ENCODE measurements around the gene IRF2BPL.

The IRF2BPL gene

GRCh38 chr14:77062261-77062660 lies 33.8 kb upstream of the IRF2BPL start:
- TF ChIP-seq, protein P1, sequence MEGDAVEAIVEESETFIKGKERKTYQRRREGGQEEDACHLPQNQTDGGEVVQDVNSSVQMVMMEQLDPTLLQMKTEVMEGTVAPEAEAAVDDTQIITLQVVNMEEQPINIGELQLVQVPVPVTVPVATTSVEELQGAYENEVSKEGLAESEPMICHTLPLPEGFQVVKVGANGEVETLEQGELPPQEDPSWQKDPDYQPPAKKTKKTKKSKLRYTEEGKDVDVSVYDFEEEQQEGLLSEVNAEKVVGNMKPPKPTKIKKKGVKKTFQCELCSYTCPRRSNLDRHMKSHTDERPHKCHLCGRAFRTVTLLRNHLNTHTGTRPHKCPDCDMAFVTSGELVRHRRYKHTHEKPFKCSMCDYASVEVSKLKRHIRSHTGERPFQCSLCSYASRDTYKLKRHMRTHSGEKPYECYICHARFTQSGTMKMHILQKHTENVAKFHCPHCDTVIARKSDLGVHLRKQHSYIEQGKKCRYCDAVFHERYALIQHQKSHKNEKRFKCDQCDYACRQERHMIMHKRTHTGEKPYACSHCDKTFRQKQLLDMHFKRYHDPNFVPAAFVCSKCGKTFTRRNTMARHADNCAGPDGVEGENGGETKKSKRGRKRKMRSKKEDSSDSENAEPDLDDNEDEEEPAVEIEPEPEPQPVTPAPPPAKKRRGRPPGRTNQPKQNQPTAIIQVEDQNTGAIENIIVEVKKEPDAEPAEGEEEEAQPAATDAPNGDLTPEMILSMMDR (IDR thresholded peaks at IDR 0.05; ENCODE audit: low read depth, low read length), result no peak
- no peak for TF ChIP-seq EZH2phosphoT487 (IDR thresholded peaks at IDR 0.05; ENCODE audit: low read depth)
- Histone ChIP-seq H3K9ac (ENCODE audit: low read length) (no peak overlapping the region), H3K9me3 (ENCODE audit: insufficient read depth, low read length) (no peaks in the 10 kb centered on the region), H3K4me2 (ENCODE audit: low read length) (no peak overlapping the region; the same call in 1 of the 2 replicates), H3K4me1 (ENCODE audit: low read length) (peaks cover 5% of the 10 kb centered on the region), H3K79me2 (ENCODE audit: low read length) (no peaks in the 10 kb centered on the region), H3K27me3 (ENCODE audit: low read depth, low read length) (no peaks in the 10 kb centered on the region), H3K27ac (ENCODE audit: low read length) (no peak overlapping the region), H3K4me3 (ENCODE audit: low read length) (no peak overlapping the region), H2AFZ (ENCODE audit: low read depth, low read length) (no peak overlapping the region), H4K20me1 (ENCODE audit: insufficient read depth, low read length) (no peaks in the 10 kb centered on the region), H3K36me3 (replicated peaks; ENCODE audit: low read depth, low read length) (no peaks in the 10 kb centered on the region)

- no peak overlapping the region for H3K27ac ChIP-seq (ENCODE audit: low read length)
- H2AFZ ChIP-seq (ENCODE audit: low read depth, low read length), result no peak overlapping the region
Observed at GRCh38 chr14:77061630-77062257, 33.2 kb upstream of the IRF2BPL start.

DNA sequence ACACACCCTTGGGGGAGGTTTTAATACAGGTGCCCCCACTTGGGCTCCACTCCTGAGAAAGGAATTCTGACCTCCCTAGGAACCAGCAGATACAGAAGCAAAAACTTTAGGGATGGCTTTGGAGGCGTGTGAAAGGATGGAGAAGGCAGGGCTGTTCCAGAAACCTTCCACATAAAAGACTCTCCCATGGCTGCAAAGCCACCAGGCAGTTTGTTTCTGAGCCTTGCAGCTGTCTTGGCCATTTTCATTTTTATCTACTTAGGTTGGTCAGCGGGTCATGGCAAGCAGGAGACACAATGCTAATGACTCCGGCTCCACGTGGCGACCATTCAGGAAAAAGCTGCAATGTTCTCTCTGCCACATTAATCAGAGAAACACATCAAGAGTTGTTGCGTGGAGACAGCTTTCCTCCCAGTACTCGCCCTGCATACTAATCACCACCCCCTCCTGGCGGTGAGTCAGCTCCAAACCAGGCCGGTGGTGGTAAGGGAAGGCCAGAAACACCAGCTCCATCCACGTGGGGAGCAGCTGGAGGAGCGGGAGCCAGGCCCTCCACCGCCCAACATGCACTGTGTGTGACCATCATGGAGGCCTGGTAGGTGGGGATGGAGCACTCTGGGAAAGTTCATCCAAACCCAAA lies 30.9 kb upstream of the IRF2BPL start:
- H3K79me2 ChIP-seq (ENCODE audit: low read length), result no peaks in the 10 kb centered on the region
- no peaks in the 10 kb centered on the region for H3K9me3 ChIP-seq (ENCODE audit: insufficient read depth, low read length)
- H4K20me1 ChIP-seq (ENCODE audit: insufficient read depth, low read length), result no peaks in the 10 kb centered on the region
- TF ChIP-seq EZH2phosphoT487 (IDR thresholded peaks at IDR 0.05; ENCODE audit: low read depth), result no peak
- TF ChIP-seq, protein P1 (IDR thresholded peaks at IDR 0.05; ENCODE audit: low read depth, low read length), result no peak
- no peak overlapping the region for H3K4me2 ChIP-seq (ENCODE audit: low read length)
- no peak overlapping the region for H3K9ac ChIP-seq (ENCODE audit: low read length)
- H3K36me3 ChIP-seq (replicated peaks; ENCODE audit: low read depth, low read length), result no peaks in the 10 kb centered on the region
- H2AFZ ChIP-seq (ENCODE audit: low read depth, low read length), result no peak overlapping the region
- no peak overlapping the region for H3K4me3 ChIP-seq (ENCODE audit: low read length)
- H3K27ac ChIP-seq (ENCODE audit: low read length), result no peak overlapping the region
- no peaks in the 10 kb centered on the region for H3K4me1 ChIP-seq (ENCODE audit: low read length)
- no peaks in the 10 kb centered on the region for H3K27me3 ChIP-seq (ENCODE audit: low read depth, low read length)

More at GRCh38 chr14:77061630-77062257, 33.2 kb upstream of the IRF2BPL start:
- H3K79me2 ChIP-seq (ENCODE audit: low read length), result no peaks in the 10 kb centered on the region
- H3K9me3 ChIP-seq (ENCODE audit: insufficient read depth, low read length), result no peaks in the 10 kb centered on the region
- H3K4me2 ChIP-seq (ENCODE audit: low read length), result no peak overlapping the region
- H3K36me3 ChIP-seq (replicated peaks; ENCODE audit: low read depth, low read length), result no peaks in the 10 kb centered on the region
- no peak for TF ChIP-seq EZH2phosphoT487 (IDR thresholded peaks at IDR 0.05; ENCODE audit: low read depth)
- TF ChIP-seq, protein P1 (IDR thresholded peaks at IDR 0.05; ENCODE audit: low read depth, low read length), result no peak
- no peaks in the 10 kb centered on the region for H3K27me3 ChIP-seq (ENCODE audit: low read depth, low read length)
- H3K9ac ChIP-seq (ENCODE audit: low read length), result no peak overlapping the region
- no peaks in the 10 kb centered on the region for H4K20me1 ChIP-seq (ENCODE audit: insufficient read depth, low read length)
- no peak overlapping the region for H3K4me3 ChIP-seq (ENCODE audit: low read length)
- H3K4me1 ChIP-seq (ENCODE audit: low read length), result peaks cover 5% of the 10 kb centered on the region

GRCh38 chr14:77058785-77059184 lies 30.3 kb upstream of the IRF2BPL start:
- Histone ChIP-seq H3K9me3 (ENCODE audit: insufficient read depth, low read length) (no peaks in the 10 kb centered on the region), H4K20me1 (ENCODE audit: insufficient read depth, low read length) (no peaks in the 10 kb centered on the region), H3K36me3 (replicated peaks; ENCODE audit: low read depth, low read length) (no peaks in the 10 kb centered on the region), H3K27me3 (ENCODE audit: low read depth, low read length) (no peaks in the 10 kb centered on the region), H3K4me2 (ENCODE audit: low read length) (no peak overlapping the region), H3K9ac (ENCODE audit: low read length) (no peak overlapping the region), H3K4me1 (ENCODE audit: low read length) (no peaks in the 10 kb centered on the region), H3K27ac (ENCODE audit: low read length) (no peak overlapping the region), H3K4me3 (ENCODE audit: low read length) (no peak overlapping the region), H2AFZ (ENCODE audit: low read depth, low read length) (no peak overlapping the region), H3K79me2 (ENCODE audit: low read length) (no peaks in the 10 kb centered on the region)
- TF ChIP-seq, protein P1 (IDR thresholded peaks at IDR 0.05; ENCODE audit: low read depth, low read length), result no peak
- no peak for TF ChIP-seq EZH2phosphoT487 (IDR thresholded peaks at IDR 0.05; ENCODE audit: low read depth)
